Activated gamma-delta T cell (primary cell): ENCODE data around the gene ANO1.
"Not testable (repeated sequence)": the region's sequence is repeated elsewhere in the genome, so short reads cannot be mapped to it uniquely, and the experiment has no call there.

Experiments
- DNase-seq: peaks from one replicate; lab custom pipeline; 2025; lab: John Stamatoyannopoulos, UW

ANO1 gene

DNA sequence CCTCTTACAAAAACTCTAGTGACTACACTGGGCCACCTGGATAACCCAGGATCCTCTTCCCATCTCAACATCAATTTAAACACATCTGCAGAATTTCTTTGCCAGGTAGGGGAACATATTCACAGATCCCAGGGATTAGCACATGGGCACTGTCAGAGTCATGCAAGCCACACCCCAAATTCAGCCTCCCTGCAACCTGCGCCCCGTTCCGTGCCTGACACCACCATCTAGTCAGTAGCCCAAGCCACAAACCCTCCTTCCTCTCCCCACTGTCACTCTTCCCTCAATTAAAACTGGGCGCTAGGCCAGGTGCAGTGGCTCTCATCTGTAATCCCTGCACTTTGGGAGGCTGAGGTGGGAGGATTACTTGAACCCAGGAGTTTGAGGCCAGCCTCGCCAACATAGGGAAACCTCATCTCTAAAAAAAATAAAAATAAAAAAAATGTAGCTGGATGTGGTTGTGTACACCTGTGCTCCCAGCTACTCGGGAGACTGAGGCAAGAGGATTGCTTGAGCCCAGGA is 131.3 kb downstream of the ANO1 start:
- DNase-seq, result no peak

DNA sequence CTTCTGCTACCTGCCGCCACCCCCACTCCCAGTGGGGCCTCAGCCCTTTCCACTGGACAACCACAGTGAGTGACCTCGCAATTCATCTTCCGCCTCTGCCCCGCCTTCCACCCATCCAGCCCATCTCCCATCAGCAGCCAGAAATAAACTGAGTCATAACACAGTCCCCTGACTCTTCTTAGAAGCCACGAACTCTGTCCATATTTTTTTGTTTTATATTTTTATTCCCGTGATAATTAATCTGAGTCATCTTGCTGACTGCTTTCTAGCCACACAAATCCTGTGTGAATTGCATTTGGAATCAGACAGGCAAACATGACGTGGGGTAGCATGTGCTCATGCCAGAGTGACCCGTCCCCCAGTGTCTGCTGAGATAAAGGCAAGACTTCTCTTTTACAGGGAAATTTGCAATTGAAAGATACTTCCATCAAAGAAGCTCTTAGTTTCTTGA is 132.0 kb downstream of the ANO1 start:
- DNase-seq, result no peak

DNA sequence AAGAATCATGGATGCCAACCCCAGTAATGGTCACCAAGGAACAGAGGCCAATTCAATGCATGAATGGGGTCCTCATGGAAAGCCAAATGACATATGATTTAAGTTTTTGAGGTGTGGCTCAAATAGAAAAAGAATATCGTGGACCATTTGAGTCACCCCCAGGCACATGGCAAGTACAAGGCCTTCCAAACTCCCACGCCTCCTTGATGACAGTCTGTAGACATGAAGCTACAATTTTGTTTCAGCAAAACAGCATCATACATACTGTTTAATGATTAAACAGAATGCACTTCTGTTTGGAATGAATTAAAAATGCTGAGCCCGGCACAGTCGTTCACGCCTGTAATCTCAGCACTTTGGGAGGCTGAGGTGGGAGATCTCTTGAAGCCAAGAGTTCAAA is 132.4 kb downstream of the ANO1 start:
- no peak for DNase-seq

DNA sequence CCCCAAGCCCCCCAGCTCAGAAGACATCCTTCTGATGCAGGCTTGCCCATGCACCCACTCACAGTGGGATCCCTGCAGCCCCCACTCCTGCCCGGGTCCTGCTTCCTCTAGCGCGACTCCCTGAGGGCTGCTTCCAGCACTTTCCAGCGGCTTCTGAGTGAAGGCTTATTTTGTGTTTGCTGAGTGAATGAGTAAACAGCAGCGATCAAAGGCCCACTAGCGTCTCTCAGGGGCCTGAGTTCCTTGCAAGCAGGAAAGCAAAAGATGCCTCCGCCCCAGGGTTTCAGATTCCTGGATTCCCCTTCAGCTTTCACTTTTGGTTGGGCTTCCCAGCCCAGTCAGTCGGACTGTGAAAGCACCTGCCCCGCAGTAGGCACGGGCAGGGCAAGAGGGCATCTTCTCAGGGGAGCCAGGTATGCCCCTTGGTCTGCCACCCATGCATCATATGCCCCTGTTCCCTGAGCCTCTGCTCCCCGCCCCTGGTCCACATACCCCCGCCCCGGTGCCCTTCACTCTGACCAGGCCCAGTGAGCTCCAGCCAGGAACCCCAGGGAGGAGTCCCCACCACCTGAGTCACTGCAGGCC is 134.2 kb downstream of the ANO1 start:
- no peak for DNase-seq

DNA sequence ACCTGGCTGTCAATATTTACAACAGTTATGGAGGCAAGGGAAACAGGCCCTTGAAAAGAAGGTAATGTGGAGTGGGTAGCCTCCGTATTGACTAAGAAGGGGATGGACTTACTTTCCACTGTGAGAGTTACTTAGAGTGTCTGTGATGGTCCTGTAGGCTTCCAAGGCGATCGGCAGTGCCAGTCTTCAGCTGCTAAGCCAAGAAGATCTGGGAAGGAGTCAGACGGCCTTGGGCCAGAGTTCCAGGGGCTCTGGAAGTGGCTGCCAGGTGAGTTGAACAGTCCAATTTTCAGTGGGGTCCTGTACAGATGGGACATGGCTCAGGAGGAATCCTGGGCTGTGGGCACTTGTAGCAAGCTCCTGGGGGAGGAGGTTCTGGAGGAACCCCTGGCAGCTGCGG is 139.3 kb downstream of the ANO1 start:
- not testable (repeated sequence) for DNase-seq

DNA sequence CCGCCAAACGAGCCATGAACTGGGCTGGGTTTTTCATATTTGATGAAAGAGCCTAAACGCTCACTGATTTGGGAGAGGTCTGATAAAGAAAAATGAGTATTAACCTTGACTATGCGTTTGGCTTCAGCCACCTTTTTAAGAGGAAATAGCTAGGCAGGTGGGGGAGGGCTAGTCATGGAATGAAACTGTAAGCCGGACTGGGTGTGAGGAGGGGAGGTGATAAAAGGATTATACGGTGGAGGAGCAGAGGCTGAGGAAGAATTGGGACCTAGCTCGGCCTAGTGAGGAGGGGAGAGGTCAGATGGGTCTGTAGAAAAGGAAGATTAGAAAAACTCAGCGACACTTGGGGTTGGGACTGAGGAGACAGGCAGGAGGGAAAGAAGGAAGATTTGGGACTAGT is 140.0 kb downstream of the ANO1 start:
- not testable (repeated sequence) for DNase-seq

DNA sequence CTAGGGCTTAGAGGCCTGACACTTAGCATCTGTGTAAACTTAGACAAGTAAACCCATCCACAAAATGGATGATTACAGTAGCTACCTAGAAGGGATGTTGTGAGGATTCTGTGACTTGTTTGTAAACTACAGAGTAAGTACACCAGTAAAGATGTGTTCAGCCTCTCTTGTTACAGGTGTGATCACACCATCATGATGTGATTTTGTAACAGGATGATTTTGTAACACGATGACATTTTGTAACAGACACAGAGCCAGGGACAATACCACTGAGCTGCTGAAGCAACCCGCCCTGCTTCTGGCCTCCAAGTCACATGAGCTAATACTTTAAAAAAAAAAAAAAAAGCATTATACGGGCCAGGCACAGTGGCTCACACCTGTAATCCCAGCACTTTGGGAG is 142.0 kb downstream of the ANO1 start:
- DNase-seq, result no peak

DNA sequence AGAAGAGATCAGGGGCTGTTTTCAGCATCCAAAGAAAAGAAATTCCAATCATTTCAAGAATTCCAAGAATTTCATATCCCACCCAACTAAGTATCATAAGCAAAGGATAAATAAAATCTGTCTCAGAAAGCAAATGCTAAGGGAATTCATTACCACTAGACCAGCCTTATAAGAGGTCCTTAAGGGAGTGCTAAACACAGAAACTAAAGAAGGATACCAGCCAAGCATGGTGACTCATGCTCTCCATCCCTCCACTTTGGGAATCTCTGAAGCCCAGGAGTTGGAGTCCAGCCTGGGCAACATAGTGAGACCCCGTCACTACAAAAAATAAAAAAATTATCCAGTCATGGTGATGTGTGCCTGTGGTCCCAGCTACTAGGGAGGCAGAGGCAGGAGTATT is 142.8 kb downstream of the ANO1 start:
- no peak for DNase-seq

DNA sequence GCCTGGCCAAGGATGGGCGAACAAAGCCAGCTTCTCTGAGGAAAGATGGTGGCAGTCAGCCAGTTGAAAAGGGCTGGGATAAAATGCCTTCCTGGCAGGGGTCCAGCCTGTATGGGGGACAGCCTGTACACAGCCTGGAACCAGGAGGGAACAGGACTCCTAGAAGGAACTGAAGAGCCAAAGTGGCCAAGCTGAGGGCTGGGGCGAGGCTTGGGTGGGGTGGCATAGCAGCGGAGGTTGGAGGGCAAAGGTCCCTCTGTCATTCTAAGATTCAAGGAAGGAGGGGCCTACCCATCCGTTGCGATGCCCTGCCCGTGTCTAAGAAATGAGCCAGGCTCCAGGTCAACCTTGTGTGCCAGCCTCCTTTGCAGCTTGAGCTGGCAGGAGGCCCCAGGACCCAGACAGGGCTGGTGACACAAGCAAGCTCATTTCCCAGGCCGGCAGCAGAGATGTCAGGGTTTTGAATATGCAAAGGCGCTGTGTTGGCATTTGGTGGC is 147.6 kb downstream of the ANO1 start:
- DNase-seq, result no peak

DNA sequence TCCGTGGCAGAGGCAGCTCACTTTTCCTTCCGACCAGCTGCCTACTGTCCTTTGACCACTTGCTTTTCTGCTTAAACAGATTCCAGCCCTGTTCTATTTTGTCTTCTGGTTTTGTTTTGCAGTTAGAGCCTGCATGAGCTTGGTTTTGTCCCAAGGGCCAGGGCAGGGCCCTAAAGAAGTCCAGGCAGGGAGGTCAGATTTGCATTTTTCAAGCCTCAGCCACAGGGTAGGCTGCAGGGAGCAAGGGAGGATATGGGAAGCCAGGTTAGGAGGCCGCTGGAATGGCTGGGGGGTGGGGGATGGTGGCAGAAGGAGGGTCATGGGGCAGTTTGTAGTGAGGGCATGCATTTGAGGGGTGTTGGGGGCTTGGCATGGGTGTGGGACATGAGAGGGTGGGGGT is 148.1 kb downstream of the ANO1 start:
- DNase-seq, result no peak

DNA sequence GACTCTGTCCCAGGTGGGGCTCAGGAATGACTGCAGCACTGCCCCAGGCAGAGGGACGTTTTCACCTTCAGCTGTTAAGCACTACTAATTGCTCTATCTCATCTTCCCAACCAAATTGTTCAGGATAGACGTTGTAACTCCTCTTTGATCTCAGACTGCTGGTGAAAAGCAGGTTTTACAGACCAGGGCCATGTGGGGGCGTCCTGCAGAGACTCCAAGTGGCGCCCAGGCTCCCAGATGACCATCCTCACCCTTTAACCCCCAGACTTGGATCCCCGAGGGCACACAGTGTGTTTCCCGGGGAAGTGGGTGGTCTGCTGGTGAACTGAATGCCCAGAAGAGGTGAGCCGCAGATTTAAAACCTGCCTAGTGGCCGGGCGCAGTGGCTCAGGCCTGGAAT is 148.8 kb downstream of the ANO1 start:
- no peak for DNase-seq

DNA sequence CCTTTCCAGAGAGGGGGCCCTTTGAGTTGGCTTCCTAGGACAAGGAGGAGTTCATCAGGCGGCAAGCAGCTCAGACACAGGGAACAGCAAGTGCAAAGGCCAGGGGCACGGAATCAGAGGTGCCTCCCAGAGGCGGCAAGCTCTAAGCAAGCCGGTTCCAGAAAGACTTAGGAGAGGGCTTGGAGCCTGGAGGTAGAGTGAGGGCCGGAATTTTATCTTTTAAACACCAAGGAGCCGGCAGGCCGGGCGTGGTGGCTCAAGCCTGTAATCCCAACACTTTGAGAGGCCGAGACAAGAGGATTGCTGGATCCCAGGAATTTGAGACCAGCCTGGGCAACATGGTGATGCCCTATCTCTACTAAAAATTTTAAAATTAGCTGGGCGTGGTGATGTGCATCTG is 151.6 kb downstream of the ANO1 start:
- DNase-seq, result no peak

DNA sequence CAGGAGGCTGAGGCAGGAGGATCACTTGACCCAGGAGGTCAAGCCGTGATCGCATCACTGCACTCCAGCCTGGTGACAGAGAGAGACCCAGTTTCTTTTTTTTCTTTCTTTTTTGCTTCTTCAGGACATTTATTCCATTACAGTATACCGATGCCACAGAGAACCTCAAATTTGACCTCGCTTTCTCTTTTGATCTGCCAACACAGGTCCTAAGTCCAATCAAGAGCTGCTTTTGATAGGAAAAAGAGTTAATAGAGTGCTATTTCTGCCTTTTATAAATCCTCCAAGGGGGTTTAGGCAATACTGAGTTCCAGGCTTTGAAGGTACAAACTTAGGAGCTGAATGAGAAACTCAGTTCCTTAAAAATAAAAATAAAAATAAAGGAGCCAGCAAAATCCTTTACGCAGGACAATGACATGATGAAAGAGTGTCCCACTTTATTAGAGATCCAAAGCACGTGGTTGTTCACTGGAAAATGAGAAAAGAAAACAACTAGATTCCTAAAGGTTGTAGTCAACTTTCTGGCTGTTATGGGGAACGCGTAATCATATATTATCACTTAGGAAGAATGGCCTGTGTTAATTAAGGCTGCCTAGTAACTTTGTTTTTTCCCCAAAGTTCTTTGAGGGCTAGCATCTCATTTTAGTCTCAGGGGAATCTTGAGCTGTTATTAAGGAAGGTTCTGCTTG is 152.2 kb downstream of the ANO1 start:
- no peak for DNase-seq

DNA sequence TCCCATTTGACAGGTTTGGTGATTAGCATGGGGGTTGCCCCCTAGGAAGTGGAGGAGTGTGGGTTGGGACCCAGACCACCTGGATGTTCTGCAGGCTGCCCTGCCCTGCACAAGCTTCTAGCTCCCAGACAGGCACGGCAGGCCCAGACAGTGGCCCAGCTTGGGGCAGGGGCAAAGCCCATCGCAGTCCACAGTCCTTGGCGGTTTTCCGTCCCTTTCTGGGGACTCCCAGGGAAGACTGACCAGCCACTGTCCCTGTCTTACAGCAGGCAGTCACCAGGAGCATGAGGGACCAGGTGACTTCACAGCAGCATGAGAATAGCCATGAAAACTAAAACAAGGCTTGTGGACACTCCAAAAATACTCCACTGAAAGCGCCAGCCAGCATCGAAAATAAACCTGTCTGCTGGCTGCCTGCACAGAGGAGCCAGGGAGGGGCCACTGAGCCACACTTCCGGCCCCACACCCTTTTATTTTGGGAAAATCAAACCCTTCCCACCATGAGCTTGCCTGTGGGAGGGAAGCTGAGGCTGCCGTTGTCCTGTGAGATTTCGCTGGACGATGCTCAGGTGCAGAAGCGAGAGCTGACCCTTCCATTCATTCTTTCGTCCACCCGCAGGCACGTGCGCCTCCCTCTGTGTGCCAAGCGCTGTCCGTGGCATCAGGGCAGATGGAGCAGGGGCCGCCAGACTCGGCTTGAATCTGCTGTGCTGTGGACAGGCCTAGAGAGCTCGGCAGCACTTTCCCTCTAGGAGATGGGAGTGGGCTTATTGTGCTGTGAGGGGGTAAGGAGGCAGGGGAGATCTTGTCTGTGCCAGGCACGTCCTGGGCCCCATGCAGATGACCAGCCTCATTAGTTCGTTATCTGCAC is 153.0 kb downstream of the ANO1 start:
- no peak for DNase-seq

DNA sequence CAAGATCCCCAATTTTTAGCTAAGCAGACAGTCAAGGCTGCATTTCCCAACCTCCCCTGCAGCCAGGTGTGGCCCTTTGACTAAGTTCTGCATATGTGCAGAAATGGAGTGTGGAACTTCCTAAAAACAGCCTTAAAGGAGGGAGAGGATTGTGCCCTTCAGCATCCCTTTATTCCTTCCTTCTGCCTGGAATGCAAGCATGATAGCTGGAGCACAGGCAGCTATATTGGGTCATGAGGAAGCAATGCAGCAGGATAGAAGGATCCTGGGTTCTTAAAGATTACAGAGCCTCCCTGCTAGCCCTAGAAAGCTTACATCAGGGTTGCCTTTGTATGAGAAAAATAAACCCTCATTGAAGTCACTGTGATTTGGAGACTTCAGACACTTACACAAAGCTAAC is 154.9 kb downstream of the ANO1 start:
- DNase-seq, result no peak

DNA sequence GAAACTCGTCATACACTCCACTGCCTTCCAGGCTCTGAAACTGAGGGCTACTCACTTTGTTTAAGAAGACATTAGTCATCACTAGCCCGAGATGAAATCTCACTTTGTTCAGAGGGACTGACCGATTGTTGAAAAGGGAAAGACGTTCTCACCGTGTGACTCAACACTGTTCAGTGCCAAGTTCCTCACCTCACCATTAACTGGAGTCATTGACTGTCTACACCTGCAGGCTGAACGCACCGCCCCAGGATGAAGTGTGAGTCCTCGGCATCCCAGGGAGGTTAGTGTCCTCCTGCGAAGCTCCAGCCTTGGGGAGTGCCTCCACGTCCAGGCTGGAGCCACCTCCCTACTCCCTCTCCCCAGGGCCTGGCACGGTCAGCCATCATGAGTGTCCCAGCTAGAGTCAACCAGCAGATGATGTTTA is 155.4 kb downstream of the ANO1 start:
- DNase-seq, result no peak

DNA sequence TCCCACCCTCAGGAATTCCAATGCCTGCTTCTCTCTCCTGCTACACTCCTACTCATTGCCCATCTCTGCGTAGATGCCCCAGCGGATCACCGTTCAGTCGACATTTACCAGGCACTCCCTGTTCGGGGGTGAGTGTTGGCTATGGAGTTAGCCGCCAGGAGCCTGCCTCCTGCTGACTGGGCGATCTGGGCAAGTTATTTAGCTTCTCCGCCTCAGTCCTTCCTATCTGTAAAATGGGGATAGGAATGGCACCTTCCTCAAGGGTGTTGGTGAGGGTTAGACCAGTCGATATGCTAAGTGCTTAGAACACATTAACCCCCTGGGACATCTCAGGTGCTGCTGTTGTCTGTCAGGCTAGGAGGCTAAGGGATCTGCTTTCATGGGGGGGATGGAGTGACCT is 155.8 kb downstream of the ANO1 start:
- no peak for DNase-seq
